ENCODE results near the gene AGGF1. TPM values are rescaled to one million over a fixed set of nuclear protein-coding genes. Genes with fewer than 3 reads are reported as not detected.

The AGGF1 gene
- total and polyA plus RNA-seq, 2 experiments from 2014 or later, result 24.4 to 27.5 TPM

GRCh38 chr5:77012601-77013000 is 17.6 kb upstream of the AGGF1 start:
- H3K9me3 Mint-ChIP-seq, result no peaks in the 10 kb centered on the region
- H3K27me3 ChIP-seq (ENCODE audit: insufficient read depth), result no peaks in the 10 kb centered on the region

GRCh38 chr5:77015938-77016569 is 14.2 kb upstream of the AGGF1 start:
- H3K9me2 ChIP-seq (ENCODE audit: insufficient read depth), result no peaks in the 10 kb centered on the region
- TF ChIP-seq EZH2phosphoT487 (IDR thresholded peaks at IDR 0.05; ENCODE audit: unreplicated experiment), result no peak
- TF ChIP-seq, protein P1, sequence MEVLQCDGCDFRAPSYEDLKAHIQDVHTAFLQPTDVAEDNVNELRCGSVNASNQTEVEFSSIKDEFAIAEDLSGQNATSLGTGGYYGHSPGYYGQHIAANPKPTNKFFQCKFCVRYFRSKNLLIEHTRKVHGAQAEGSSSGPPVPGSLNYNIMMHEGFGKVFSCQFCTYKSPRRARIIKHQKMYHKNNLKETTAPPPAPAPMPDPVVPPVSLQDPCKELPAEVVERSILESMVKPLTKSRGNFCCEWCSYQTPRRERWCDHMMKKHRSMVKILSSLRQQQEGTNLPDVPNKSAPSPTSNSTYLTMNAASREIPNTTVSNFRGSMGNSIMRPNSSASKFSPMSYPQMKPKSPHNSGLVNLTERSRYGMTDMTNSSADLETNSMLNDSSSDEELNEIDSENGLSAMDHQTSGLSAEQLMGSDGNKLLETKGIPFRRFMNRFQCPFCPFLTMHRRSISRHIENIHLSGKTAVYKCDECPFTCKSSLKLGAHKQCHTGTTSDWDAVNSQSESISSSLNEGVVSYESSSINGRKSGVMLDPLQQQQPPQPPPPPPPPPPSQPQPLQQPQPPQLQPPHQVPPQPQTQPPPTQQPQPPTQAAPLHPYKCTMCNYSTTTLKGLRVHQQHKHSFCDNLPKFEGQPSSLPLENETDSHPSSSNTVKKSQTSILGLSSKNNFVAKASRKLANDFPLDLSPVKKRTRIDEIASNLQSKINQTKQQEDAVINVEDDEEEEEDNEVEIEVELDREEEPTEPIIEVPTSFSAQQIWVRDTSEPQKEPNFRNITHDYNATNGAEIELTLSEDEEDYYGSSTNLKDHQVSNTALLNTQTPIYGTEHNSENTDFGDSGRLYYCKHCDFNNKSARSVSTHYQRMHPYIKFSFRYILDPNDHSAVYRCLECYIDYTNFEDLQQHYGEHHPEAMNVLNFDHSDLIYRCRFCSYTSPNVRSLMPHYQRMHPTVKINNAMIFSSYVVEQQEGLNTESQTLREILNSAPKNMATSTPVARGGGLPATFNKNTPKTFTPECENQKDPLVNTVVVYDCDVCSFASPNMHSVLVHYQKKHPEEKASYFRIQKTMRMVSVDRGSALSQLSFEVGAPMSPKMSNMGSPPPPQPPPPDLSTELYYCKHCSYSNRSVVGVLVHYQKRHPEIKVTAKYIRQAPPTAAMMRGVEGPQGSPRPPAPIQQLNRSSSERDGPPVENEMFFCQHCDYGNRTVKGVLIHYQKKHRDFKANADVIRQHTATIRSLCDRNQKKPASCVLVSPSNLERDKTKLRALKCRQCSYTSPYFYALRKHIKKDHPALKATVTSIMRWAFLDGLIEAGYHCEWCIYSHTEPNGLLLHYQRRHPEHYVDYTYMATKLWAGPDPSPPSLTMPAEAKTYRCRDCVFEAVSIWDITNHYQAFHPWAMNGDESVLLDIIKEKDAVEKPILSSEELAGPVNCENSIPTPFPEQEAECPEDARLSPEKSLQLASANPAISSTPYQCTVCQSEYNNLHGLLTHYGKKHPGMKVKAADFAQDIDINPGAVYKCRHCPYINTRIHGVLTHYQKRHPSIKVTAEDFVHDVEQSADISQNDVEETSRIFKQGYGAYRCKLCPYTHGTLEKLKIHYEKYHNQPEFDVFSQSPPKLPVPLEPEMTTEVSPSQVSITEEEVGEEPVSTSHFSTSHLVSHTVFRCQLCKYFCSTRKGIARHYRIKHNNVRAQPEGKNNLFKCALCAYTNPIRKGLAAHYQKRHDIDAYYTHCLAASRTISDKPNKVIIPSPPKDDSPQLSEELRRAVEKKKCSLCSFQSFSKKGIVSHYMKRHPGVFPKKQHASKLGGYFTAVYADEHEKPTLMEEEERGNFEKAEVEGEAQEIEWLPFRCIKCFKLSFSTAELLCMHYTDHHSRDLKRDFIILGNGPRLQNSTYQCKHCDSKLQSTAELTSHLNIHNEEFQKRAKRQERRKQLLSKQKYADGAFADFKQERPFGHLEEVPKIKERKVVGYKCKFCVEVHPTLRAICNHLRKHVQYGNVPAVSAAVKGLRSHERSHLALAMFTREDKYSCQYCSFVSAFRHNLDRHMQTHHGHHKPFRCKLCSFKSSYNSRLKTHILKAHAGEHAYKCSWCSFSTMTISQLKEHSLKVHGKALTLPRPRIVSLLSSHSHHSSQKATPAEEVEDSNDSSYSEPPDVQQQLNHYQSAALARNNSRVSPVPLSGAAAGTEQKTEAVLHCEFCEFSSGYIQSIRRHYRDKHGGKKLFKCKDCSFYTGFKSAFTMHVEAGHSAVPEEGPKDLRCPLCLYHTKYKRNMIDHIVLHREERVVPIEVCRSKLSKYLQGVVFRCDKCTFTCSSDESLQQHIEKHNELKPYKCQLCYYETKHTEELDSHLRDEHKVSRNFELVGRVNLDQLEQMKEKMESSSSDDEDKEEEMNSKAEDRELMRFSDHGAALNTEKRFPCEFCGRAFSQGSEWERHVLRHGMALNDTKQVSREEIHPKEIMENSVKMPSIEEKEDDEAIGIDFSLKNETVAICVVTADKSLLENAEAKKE (CRISPR knock-in tag; IDR thresholded peaks at IDR 0.05), result peak; percentile 34; the same call in 1 of the 2 replicates
- no peak for TF ChIP-seq ZNF331 (CRISPR knock-in tag; IDR thresholded peaks at IDR 0.05; ENCODE audit: low read depth)
- TF ChIP-seq POLR2AphosphoS5 (IDR thresholded peaks at IDR 0.05; ENCODE audit: low read depth), result no peak
- peak; percentile 58 to 68 for TF ChIP-seq CTCF (conservative IDR thresholded peaks at IDR 0.05; ENCODE audit: low read depth in 2 of 2)
- H3K4me2 ChIP-seq, result no peak overlapping the region
- H4K20me1 ChIP-seq (replicated peaks; ENCODE audit: insufficient read depth), result no peaks in the 10 kb centered on the region
- no peaks in the 10 kb centered on the region for H3F3A ChIP-seq (replicated peaks; ENCODE audit: low read depth)
- H3K9me3 Mint-ChIP-seq, result no peaks in the 10 kb centered on the region
- no peak overlapping the region for H3K27ac ChIP-seq (ENCODE audit: low read depth)
- DNase-seq (ENCODE audit: low spot score) (peak; percentile 67), ATAC-seq (peak; percentile 46)
- H3K4me3 Mint-ChIP-seq, result no peak overlapping the region
- peaks cover 4% of the 10 kb centered on the region for H3K4me1 Mint-ChIP-seq
- no peak overlapping the region for H2AFZ ChIP-seq
- no peaks in the 10 kb centered on the region for H3K79me2 ChIP-seq (replicated peaks; ENCODE audit: insufficient read depth)
- peaks cover 3% of the 10 kb centered on the region for H3K27me3 Mint-ChIP-seq (ENCODE audit: insufficient read depth, low read depth, poor library complexity)
- H3K27ac Mint-ChIP-seq, result no peak overlapping the region; the same call in 1 of the 2 replicates
- no peaks in the 10 kb centered on the region for H3K4me1 ChIP-seq (ENCODE audit: insufficient read depth)
- no peaks in the 10 kb centered on the region for H3K36me3 Mint-ChIP-seq (ENCODE audit: low read depth)
- no peaks in the 10 kb centered on the region for H3K27me3 ChIP-seq (ENCODE audit: insufficient read depth)
- no peak overlapping the region for H3K4me3 ChIP-seq
- H3K36me3 ChIP-seq (ENCODE audit: insufficient read depth), result no peaks in the 10 kb centered on the region

More at GRCh38 chr5:77012601-77013000, 17.6 kb upstream of the AGGF1 start:
- H2AFZ ChIP-seq, result 0 out of 2 replicates have a peak overlapping the region, but pooled peaks have one; percentile 19
- H3K36me3 ChIP-seq (ENCODE audit: insufficient read depth), result no peaks in the 10 kb centered on the region
- Mint-ChIP-seq H3K4me1 (peaks cover 4% of the 10 kb centered on the region), H3K36me3 (ENCODE audit: low read depth) (no peaks in the 10 kb centered on the region), H3K4me3 (no peak overlapping the region), H3K27ac (no peak overlapping the region), H3K27me3 (ENCODE audit: insufficient read depth, low read depth, poor library complexity) (peaks cover 3% of the 10 kb centered on the region)
- H3K4me1 ChIP-seq (ENCODE audit: insufficient read depth), result no peaks in the 10 kb centered on the region
- ATAC-seq (no peak), DNase-seq (ENCODE audit: low spot score) (no peak)
- no peaks in the 10 kb centered on the region for H3K9me2 ChIP-seq (ENCODE audit: insufficient read depth)
- TF ChIP-seq ZNF331 (CRISPR knock-in tag; IDR thresholded peaks at IDR 0.05; ENCODE audit: low read depth) (no peak), NANOG (IDR thresholded peaks at IDR 0.05; ENCODE audit: borderline replicate concordance) (no peak), STAT1 (IDR thresholded peaks at IDR 0.05; ENCODE audit: unreplicated experiment) (no peak), JUNB (IDR thresholded peaks at IDR 0.05; ENCODE audit: unreplicated experiment) (no peak), EZH2 (IDR thresholded peaks at IDR 0.05; ENCODE audit: low read depth, unreplicated experiment) (no peak)
- H4K20me1 ChIP-seq (replicated peaks; ENCODE audit: insufficient read depth), result no peaks in the 10 kb centered on the region
- no peaks in the 10 kb centered on the region for H3K79me2 ChIP-seq (replicated peaks; ENCODE audit: insufficient read depth)
- no peak overlapping the region for H3K4me3 ChIP-seq
- no peak overlapping the region for H3K4me2 ChIP-seq
- H3F3A ChIP-seq (replicated peaks; ENCODE audit: low read depth), result no peaks in the 10 kb centered on the region
- H3K27ac ChIP-seq (ENCODE audit: low read depth), result no peak overlapping the region
